ENCODE measurements around the gene ADGRD1.

ADGRD1 gene

GRCh38 chr12:131003036-131003715 is 49.5 kb downstream of the ADGRD1 start:
- no peak for DNase-seq (ENCODE audit: extremely low read depth, low read depth)
- no peak for TF ChIP-seq CTCF (IDR thresholded peaks at IDR 0.05; ENCODE audit: low read depth, low read length)

- no peak for TF ChIP-seq CTCF (IDR thresholded peaks at IDR 0.05; ENCODE audit: low read depth, low read length)
- DNase-seq (ENCODE audit: extremely low read depth, low read depth), result no peak
Observed at GRCh38 chr12:131003716-131004045, 50.0 kb downstream of the ADGRD1 start.

- no peak for TF ChIP-seq CTCF (IDR thresholded peaks at IDR 0.05; ENCODE audit: low read depth, low read length)
- DNase-seq (ENCODE audit: extremely low read depth, low read depth), result no peak
Observed at GRCh38 chr12:131004166-131004565, 50.5 kb downstream of the ADGRD1 start.

GRCh38 chr12:131005161-131006035 is 51.7 kb downstream of the ADGRD1 start:
- no peak for TF ChIP-seq CTCF (IDR thresholded peaks at IDR 0.05; ENCODE audit: low read depth, low read length)
- no peak for DNase-seq (ENCODE audit: extremely low read depth, low read depth)

- DNase-seq (ENCODE audit: extremely low read depth, low read depth), result no peak
- TF ChIP-seq CTCF (IDR thresholded peaks at IDR 0.05; ENCODE audit: low read depth, low read length), result no peak
Observed at GRCh38 chr12:131006036-131006735, 52.5 kb downstream of the ADGRD1 start.

GRCh38 chr12:131007031-131007739 is 53.5 kb downstream of the ADGRD1 start:
- DNase-seq (ENCODE audit: extremely low read depth, low read depth), result no peak
- TF ChIP-seq CTCF (IDR thresholded peaks at IDR 0.05; ENCODE audit: low read depth, low read length), result no peak
